Measurements from ENCODE around the gene SINHCAF.

GRCh38 chr12:31248337-31248736, 77.6 kb downstream of the SINHCAF start:
- TF ChIP-seq POLR2A (IDR thresholded peaks at IDR 0.05; ENCODE audit: low read depth, low read length) (no peak), POLR2AphosphoS5 (IDR thresholded peaks at IDR 0.05; ENCODE audit: low read depth, low read length) (no peak)

Measured in GM12892 (cell line).